Stimulated activated CD8-positive, alpha-beta memory T cell treated with anti-CD3 and anti-CD28 coated beads, Interleukin-7, amount 100 ng/mL, for 24 hours (primary cell): Measurements from ENCODE around the gene THOC6.
A peak's percentile ranks its signal among the peaks of the same experiment; 100 is the strongest.

Experiments
- DNase-seq: peaks from one replicate; pipeline ENCODE4 v3.0.0-alpha.2; 2020; ENCODE audit warnings: low read depth

Gene THOC6

GRCh38 chr16:2991566-2992261 is 32.1 kb upstream of the THOC6 start:
- DNase-seq = no peak

- DNase-seq = no peak
These were observed 31.3 kb upstream of the THOC6 start for GRCh38 chr16:2992383-2993081.

GRCh38 chr16:2996298-2996697 is 27.5 kb upstream of the THOC6 start:
- no peak for DNase-seq

DNA sequence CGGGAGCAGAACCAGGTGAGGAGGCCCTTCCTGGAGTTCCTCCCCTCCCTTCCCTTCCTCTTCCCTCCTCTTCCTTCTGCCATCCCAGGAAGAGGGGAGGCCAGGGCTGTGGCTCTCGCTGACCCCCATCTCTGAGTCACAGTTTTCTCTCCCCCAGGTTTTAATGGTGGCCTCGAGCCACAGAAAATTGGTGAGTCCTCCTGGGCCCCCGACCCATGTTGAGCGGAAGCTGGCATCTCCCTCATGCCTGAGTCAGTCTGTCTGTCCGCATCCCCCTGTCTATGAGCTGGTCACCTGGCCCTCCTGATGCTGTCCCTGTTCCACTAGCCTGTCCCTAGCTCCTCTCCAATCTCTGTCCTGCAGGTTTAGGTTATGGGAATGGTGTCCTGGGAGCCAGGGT is 23.9 kb upstream of the THOC6 start:
- no peak for DNase-seq

DNA sequence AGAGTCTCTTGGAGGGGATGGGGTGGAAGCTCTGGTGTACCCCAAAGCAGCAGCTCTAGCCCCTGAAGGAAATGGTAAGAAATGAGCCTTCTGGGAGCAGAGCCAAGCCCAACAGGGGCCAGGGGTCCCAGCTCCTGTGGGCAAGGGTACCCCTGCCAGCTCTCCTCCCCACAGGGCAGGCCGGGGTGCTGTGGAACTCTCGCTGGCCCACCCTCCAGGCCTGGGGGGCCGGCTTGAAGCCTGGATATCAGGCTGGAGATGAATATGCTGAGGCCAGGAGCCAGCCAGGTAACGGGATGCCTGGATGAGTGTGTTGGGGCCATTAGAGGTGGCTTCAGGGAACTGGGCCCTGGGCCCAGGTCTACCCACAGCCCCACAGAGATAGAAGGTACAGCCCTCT is 23.3 kb upstream of the THOC6 start:
- DNase-seq = no peak

DNA sequence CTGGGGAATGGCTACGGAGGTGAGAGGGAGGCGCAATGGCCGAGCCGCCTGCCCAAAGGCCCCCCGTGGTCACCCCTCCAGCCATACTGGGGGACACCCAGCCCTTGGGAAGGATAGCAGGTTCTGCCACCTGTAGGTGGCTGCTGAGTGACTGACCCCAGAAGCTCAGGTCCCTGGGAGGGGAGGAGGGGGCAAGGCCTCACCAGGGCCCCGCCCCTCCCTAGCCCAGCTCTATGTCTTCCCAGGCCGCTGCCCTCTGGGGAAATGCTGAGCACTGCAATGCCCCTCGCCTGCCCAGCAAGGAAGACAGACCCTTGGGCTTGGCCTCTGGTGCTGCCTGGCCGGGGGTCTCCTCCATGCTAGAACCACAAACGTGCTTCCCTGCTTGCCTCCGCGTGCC is 22.5 kb upstream of the THOC6 start:
- no peak for DNase-seq

GRCh38 chr16:3003582-3004270 is 20.1 kb upstream of the THOC6 start:
- DNase-seq = peak; percentile 90

GRCh38 chr16:3004319-3004718 is 19.5 kb upstream of the THOC6 start:
- DNase-seq = no peak

GRCh38 chr16:3004781-3005284 is 19.0 kb upstream of the THOC6 start:
- DNase-seq = no peak

GRCh38 chr16:3007059-3007956 is 16.5 kb upstream of the THOC6 start:
- DNase-seq = no peak

DNA sequence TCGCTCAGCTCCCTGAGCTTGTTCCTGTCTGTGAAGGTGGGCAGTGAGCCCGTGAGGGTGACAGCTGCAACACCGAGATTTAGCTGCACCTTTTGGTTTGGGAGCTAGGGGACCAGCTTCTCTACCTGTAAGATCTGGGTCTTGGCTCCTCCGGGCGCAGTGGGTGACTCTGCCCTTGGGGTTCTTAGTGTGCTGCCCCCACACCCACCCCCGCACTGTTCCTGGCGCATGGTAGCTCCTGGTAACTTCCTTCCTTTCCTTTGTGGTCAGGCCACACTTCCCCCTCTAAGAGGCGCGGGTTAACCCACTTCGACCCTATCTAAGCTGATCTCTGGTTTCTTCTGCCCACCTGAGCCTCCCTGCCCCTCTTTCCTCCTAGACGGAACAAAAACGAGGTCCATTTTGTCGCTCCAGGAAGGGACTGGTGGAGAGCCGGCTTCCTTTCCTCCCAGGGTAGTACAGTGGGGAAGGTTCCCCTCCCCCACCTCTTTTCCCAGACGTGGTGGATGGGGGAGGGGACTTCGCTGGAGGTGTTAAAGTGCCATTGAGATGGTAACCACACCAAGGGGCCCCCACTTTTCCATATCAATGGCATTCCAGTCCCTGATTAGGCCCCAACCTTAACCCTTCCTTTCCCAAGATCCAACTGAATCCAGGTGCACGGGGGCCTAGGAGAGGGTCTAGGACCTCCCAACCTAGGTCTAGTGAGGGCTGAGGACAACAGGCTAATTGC is 15.7 kb upstream of the THOC6 start:
- DNase-seq = no peak

DNA sequence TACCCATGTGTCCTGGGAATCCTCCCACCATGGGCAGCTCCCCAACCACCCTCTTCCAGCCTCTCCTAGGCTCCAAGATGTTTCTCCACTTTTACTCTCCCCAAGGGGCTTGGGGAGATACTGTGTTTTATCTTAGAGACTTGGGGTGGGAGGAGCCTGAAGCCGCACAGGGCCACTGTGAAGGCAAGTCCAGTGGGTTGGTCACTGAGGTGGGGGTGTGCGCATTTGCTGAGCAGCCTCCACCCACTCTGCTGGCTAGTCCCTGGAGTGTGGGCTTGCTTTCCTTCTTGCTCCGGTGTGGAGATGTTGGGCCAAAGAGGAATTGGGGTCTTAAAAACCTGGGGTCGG is 15.2 kb upstream of the THOC6 start:
- no peak for DNase-seq

- no peak for DNase-seq
These were observed 14.1 kb upstream of the THOC6 start for GRCh38 chr16:3009568-3010390.

GRCh38 chr16:3010510-3010909 is 13.3 kb upstream of the THOC6 start:
- no peak for DNase-seq

- DNase-seq = no peak
These were observed 11.6 kb upstream of the THOC6 start for GRCh38 chr16:3012246-3012645.

- DNase-seq = no peak
These were observed 10.9 kb upstream of the THOC6 start, which contains the start of gene CLDN9 for GRCh38 chr16:3012828-3013420. Gene CLDN9 (plus strand): TSS chr16:3012923. CDS start chr16:3013363, 440 bp downstream.

GRCh38 chr16:3013491-3013951 is 10.3 kb upstream of the THOC6 start:
- no peak for DNase-seq

GRCh38 chr16:3013998-3014690 is 9.7 kb upstream of the THOC6 start:
- no peak for DNase-seq

GRCh38 chr16:3014971-3015370 is 8.9 kb upstream of the THOC6 start:
- DNase-seq = no peak
